H1 (cell line): ENCODE measurements around the gene PRKN. TPM values are rescaled to one million over a fixed set of nuclear protein-coding genes. Genes with fewer than 3 reads are reported as not detected.

ENCODE experiments used
- CTCF ChIA-PET: fragments of 300-600 bp; sonication (Branson Sonifier 250); formaldehyde crosslinking; loops from one replicate; lab custom pipeline; 2021; ENCODE audit not compliant: partially characterized antibody; lab: Charles Lee
- POLR2A ChIA-PET: fragments of 300-600 bp; sonication (Branson Sonifier 250); formaldehyde crosslinking; loops from one replicate; lab custom pipeline; 2021; ENCODE audit warnings: inconsistent platforms; ENCODE audit not compliant: partially characterized antibody; lab: Charles Lee
- DNase-seq, 2 experiments: peaks; one replicate each; pipeline versions ENCODE4 v3.0.0 to v3.0.0-alpha.2; 2010 to 2022; ENCODE audit warnings: low spot score in 2 of 2, low read depth in 1 of 2, mixed read lengths in 1 of 2
- FAIRE-seq: peaks from 2 replicates; lab custom pipeline; 2011; peaks lifted over from hg19 to GRCh38; lab: Jason Lieb, UNC
- H2AFZ ChIP-seq: 2 replicates; pipeline ENCODE4 v1.8.1; 2012; ENCODE audit warnings: low read length, inconsistent platforms
- H2AK5ac ChIP-seq: 2 replicates; pipeline ENCODE4 v1.6.1; 2013; ENCODE audit warnings: low read depth, low read length
- H2BK120ac ChIP-seq: replicated peaks from 2 replicates; pipeline ENCODE3; 2013; ENCODE audit warnings: low read depth, low read length, inconsistent platforms
- H2BK12ac ChIP-seq: 2 replicates; pipeline ENCODE4 v1.6.1; 2013; ENCODE audit warnings: low read depth, low read length
- H2BK15ac ChIP-seq: 2 replicates; pipeline ENCODE4 v1.6.1; 2013; ENCODE audit warnings: low read length
- H2BK20ac ChIP-seq: 2 replicates; pipeline ENCODE4 v1.6.1; 2013; ENCODE audit warnings: low read length
- H2BK5ac ChIP-seq: 2 replicates; pipeline ENCODE4 v1.6.1; 2013; ENCODE audit warnings: low read depth, low read length
- H3K14ac ChIP-seq: 2 replicates; pipeline ENCODE4 v1.6.1; 2013; ENCODE audit warnings: inconsistent platforms; ENCODE audit not compliant: insufficient read length
- H3K18ac ChIP-seq: 2 replicates; pipeline ENCODE4 v1.6.1; 2013; ENCODE audit warnings: low read length; ENCODE audit errors: extremely low read depth
- H3K23ac ChIP-seq: 2 replicates; pipeline ENCODE4 v1.6.1; 2013; ENCODE audit warnings: inconsistent platforms; ENCODE audit not compliant: insufficient read length
- H3K23me2 ChIP-seq: 2 replicates; pipeline ENCODE4 v1.6.1; 2013; ENCODE audit warnings: low read depth, low read length
- H3K27ac ChIP-seq: 2 replicates; pipeline ENCODE4 v1.6.1; 2011; ENCODE audit warnings: low read depth, low read length, inconsistent platforms
- H3K27me3 ChIP-seq, 4 experiments: replicated peaks in 1 of 4; 1 replicate in 1 of 4; 2 replicates in 3 of 4; pipeline versions ENCODE4 v1.6.1 to v1.8.1; 2011 to 2013; ENCODE audit warnings: low read length in 3 of 4, mild to moderate bottlenecking in 3 of 4, inconsistent platforms in 2 of 4, mixed read lengths in 2 of 4, moderate library complexity in 1 of 4; ENCODE audit not compliant: control insufficient read depth in 3 of 4, insufficient read depth in 3 of 4; ENCODE audit errors: extremely low read depth in 1 of 4
- H3K36me3 ChIP-seq, 4 experiments: 2 replicates each; pipeline versions ENCODE4 v1.6.1 to v1.8.1; 2011 to 2013; ENCODE audit warnings: mild to moderate bottlenecking in 4 of 4, low read length in 3 of 4, moderate library complexity in 2 of 4, control low read depth in 1 of 4, inconsistent platforms in 1 of 4; ENCODE audit not compliant: insufficient read depth in 4 of 4, control insufficient read depth in 2 of 4
- H3K4ac ChIP-seq: replicated peaks from 2 replicates; pipeline ENCODE3; 2013; ENCODE audit warnings: low read length, low read depth, mixed read lengths, inconsistent platforms; ENCODE audit not compliant: insufficient read length
- H3K4me1 ChIP-seq, 4 experiments: replicated peaks in 1 of 4; 1 replicate in 1 of 4; 2 replicates in 3 of 4; pipeline versions ENCODE4 v1.6.1 to v1.8.1; 2011 to 2013; ENCODE audit warnings: low read length in 3 of 4, inconsistent platforms in 2 of 4, mixed read lengths in 1 of 4; ENCODE audit not compliant: insufficient read depth in 4 of 4, control insufficient read depth in 3 of 4
- H3K4me2 ChIP-seq, 2 experiments: 2 replicates each; pipeline versions ENCODE4 v1.6.1 to v1.8.1; 2011 to 2013; ENCODE audit warnings: low read depth in 2 of 2, low read length in 2 of 2, control low read depth in 1 of 2, inconsistent platforms in 1 of 2, mild to moderate bottlenecking in 1 of 2; ENCODE audit not compliant: insufficient read depth in 1 of 2
- H3K4me3 ChIP-seq, 4 experiments: fragments of 200-600, 300-600 bp in 1 of 4; sonication (generic), shearing (Covaris generic), sonication (Bioruptor Twin) in 1 of 4; 2 replicates each; pipeline versions ENCODE4 v1.5.1 to v1.8.1; 2011 to 2016; ENCODE audit warnings: low read length in 4 of 4, low read depth in 3 of 4, control low read depth in 2 of 4, inconsistent platforms in 2 of 4, mild to moderate bottlenecking in 2 of 4, mixed read lengths in 1 of 4, moderate library complexity in 1 of 4; ENCODE audit not compliant: insufficient read depth in 2 of 4; ENCODE audit errors: extremely low read depth in 1 of 4
- H3K56ac ChIP-seq: replicated peaks from 2 replicates; pipeline ENCODE3; 2013; ENCODE audit warnings: low read depth, mild to moderate bottlenecking, mixed read lengths, low read length, inconsistent platforms; ENCODE audit not compliant: insufficient read length
- H3K79me1 ChIP-seq: 2 replicates; pipeline ENCODE4 v1.6.1; 2013; ENCODE audit warnings: low read depth, low read length, control low read depth
- H3K79me2 ChIP-seq, 2 experiments: 2 replicates each; pipeline versions ENCODE4 v1.6.1 to v1.8.1; 2012 to 2013; ENCODE audit warnings: low read length in 2 of 2, mild to moderate bottlenecking in 2 of 2, inconsistent platforms in 1 of 2; ENCODE audit not compliant: insufficient read depth in 2 of 2, control insufficient read depth in 1 of 2
- H3K9ac ChIP-seq, 4 experiments: replicated peaks in 1 of 4; 1 replicate in 1 of 4; 2 replicates in 3 of 4; pipeline versions ENCODE4 v1.6.1 to v1.8.1; 2011 to 2013; ENCODE audit warnings: low read depth in 3 of 4, low read length in 3 of 4, control low read depth in 2 of 4, mild to moderate bottlenecking in 2 of 4, moderate library complexity in 2 of 4, inconsistent platforms in 1 of 4; ENCODE audit errors: extremely low read depth in 1 of 4
- H3K9me3 ChIP-seq, 2 experiments: 2 replicates each; pipeline versions ENCODE4 v1.6.1 to v1.8.1; 2012 to 2013; ENCODE audit warnings: mild to moderate bottlenecking in 2 of 2, moderate library complexity in 2 of 2, control low read depth in 1 of 2, inconsistent platforms in 1 of 2, low read depth in 1 of 2, low read length in 1 of 2, mixed read lengths in 1 of 2; ENCODE audit not compliant: insufficient read depth in 2 of 2
- H4K20me1 ChIP-seq, 2 experiments: replicated peaks in 1 of 2; 2 replicates each; pipeline versions ENCODE3 to v1.8.1; 2011 to 2013; ENCODE audit warnings: inconsistent platforms in 2 of 2, low read length in 2 of 2, mild to moderate bottlenecking in 1 of 2; ENCODE audit not compliant: insufficient read depth in 2 of 2, control insufficient read depth in 1 of 2
- H4K5ac ChIP-seq: 2 replicates; pipeline ENCODE4 v1.6.1; 2013; ENCODE audit warnings: low read length, low read depth, mixed read lengths, inconsistent platforms; ENCODE audit not compliant: insufficient read length
- H4K8ac ChIP-seq: 2 replicates; pipeline ENCODE4 v1.8.0; 2013; ENCODE audit warnings: mild to moderate bottlenecking, moderate library complexity, low read length, inconsistent platforms; ENCODE audit not compliant: insufficient read depth; ENCODE audit errors: extremely low read depth
- H4K91ac ChIP-seq: replicated peaks from 2 replicates; pipeline ENCODE3; 2013; ENCODE audit warnings: low read length, mixed read lengths, inconsistent platforms; ENCODE audit not compliant: insufficient read length
- CTBP2 ChIP-seq: IDR thresholded peaks from 2 replicates; pipeline ENCODE4 v1.7.0; 2011; ENCODE audit warnings: borderline replicate concordance, mild to moderate bottlenecking, moderate library complexity, mixed read lengths, low read length; ENCODE audit not compliant: insufficient read depth, insufficient read length
- JUN ChIP-seq: IDR thresholded peaks from 2 replicates; pipeline ENCODE4 v1.6.1; 2011; ENCODE audit warnings: low read depth, mild to moderate bottlenecking, improper control_type of control experiment, low read length
- JUND ChIP-seq: IDR thresholded peaks from 2 replicates; pipeline ENCODE4 v1.6.1; 2011; ENCODE audit warnings: mild to moderate bottlenecking, improper control_type of control experiment, low read length
- KDM4A ChIP-seq: IDR thresholded peaks from one replicate; pipeline ENCODE4 v1.7.1; 2012; ENCODE audit warnings: low read depth, mild to moderate bottlenecking, moderate library complexity, low read length, inconsistent platforms; ENCODE audit not compliant: severe bottlenecking
- ZNF274 ChIP-seq: IDR thresholded peaks from 2 replicates; pipeline ENCODE4 v1.7.0; 2012; ENCODE audit warnings: low read length, borderline replicate concordance; ENCODE audit errors: extremely low read depth
- WGBS, 2 experiments: shearing (Covaris generic) in 1 of 2; methylation state at CpG; one replicate each; pipeline versions ENCODE4 v1.1.6 to v1.1.7; 2013 to 2015; ENCODE audit warnings: low lambda C conversion rate in 2 of 2, mixed read lengths in 2 of 2, inconsistent platforms in 1 of 2, low coverage in 1 of 2, missing lambda C conversion rate in 1 of 2; ENCODE audit not compliant: insufficient replicate concordance in 2 of 2, insufficient coverage in 1 of 2, insufficient read length in 1 of 2; ENCODE audit errors: extremely low coverage in 1 of 2, missing lambda C conversion rate in 1 of 2; 5-methylcytosine and 5-hydroxymethylcytosine counted together
- polyA plus RNA-seq, 7 experiments: library from polyadenylated mRNA; depleted of rRNA in 3 of 7; stranded (reverse) in 5 of 7; unstranded in 2 of 7; fragments of >200 nt in 5 of 7; fragments of 200-250 nt in 2 of 7; gene quantifications; 1 replicate in 5 of 7; 2 replicates in 1 of 7; 4 replicates in 1 of 7; pipeline versions ENCODE4 v1.2.1 to v1.2.3, GENCODE V29; 2011 to 2013; ENCODE audit warnings: missing spikeins in 2 of 7, mixed read lengths in 2 of 7
- total RNA-seq: library from RNA; stranded (reverse); fragmentation: NEBNext Ultra II Directional; extraction: Animal tissue kit (Norgen Biotek cat#: 25700); gene quantifications from 2 replicates; pipeline ENCODE4 v1.2.1, GENCODE V29; 2021

The PRKN gene
- total and polyA plus RNA-seq, 2 of the 8 experiments (the other 6 are each of a cell fraction or from before 2014, with no cell fraction given) = 0.13 to 0.29 TPM

GRCh38 chr6:162230147-162230752, 497.3 kb downstream of the PRKN start:
- no peak overlapping the region for H3K27ac ChIP-seq
- H4K8ac ChIP-seq = no peak overlapping the region
- ChIA-PET POLR2A (no interaction called here), CTCF (interaction anchor here (1.0 kb wide), 1 partner anchor 20 kb away, joined by 3 read pairs; no protein-coding TSS in a partner anchor)
- H3K79me1 ChIP-seq = no peaks in the 10 kb centered on the region
- DNase-seq (no peak), FAIRE-seq (no peak)
- no peak overlapping the region for H3K4ac ChIP-seq
- TF ChIP-seq CTBP2 (no peak), ZNF274 (no peak), JUN (no peak), JUND (no peak), KDM4A (no peak)
- H3K27me3 ChIP-seq = no peaks in the 10 kb centered on the region
- H3K36me3 ChIP-seq = no peaks in the 10 kb centered on the region
- no peak overlapping the region for H2BK15ac ChIP-seq
- no peak overlapping the region for H3K23ac ChIP-seq
- no peak overlapping the region for H2AK5ac ChIP-seq
- H4K20me1 ChIP-seq = no peaks in the 10 kb centered on the region
- H2BK20ac ChIP-seq = no peak overlapping the region
- no peak overlapping the region for H3K9ac ChIP-seq
- 100% methylated on average over 1 of the region's 1 CpG; no CpG with 5 or more reads in 1 of the 2 experiments for WGBS, 2 experiments
- H3K56ac ChIP-seq = no peak overlapping the region
- H3K9me3 ChIP-seq = no peaks in the 10 kb centered on the region
- no peak overlapping the region for H2BK5ac ChIP-seq
- H3K23me2 ChIP-seq = no peaks in the 10 kb centered on the region
- H3K14ac ChIP-seq = no peak overlapping the region
- H3K4me3 ChIP-seq = no peak overlapping the region
- no peak overlapping the region for H2BK12ac ChIP-seq
- no peak overlapping the region for H2BK120ac ChIP-seq
- no peaks in the 10 kb centered on the region for H3K79me2 ChIP-seq
- H3K4me1 ChIP-seq = no peaks in the 10 kb centered on the region
- no peak overlapping the region for H3K4me2 ChIP-seq
- H2AFZ ChIP-seq = no peak overlapping the region
- no peak overlapping the region for H4K91ac ChIP-seq
- no peak overlapping the region for H3K18ac ChIP-seq
- H4K5ac ChIP-seq = no peak overlapping the region
